Measurements from ENCODE around the gene VSX1.

GRCh38 chr20:25058847-25059810 lies 22.8 kb downstream of the VSX1 start:
- TF ChIP-seq POLR2A (IDR thresholded peaks at IDR 0.05; ENCODE audit: low read depth, low read length), result no peak
- TF ChIP-seq POLR2AphosphoS5 (IDR thresholded peaks at IDR 0.05; ENCODE audit: low read depth, low read length), result no peak

Measured in GM12892 (cell line).